ENCODE data around the gene PLEKHA6.

Gene PLEKHA6

DNA sequence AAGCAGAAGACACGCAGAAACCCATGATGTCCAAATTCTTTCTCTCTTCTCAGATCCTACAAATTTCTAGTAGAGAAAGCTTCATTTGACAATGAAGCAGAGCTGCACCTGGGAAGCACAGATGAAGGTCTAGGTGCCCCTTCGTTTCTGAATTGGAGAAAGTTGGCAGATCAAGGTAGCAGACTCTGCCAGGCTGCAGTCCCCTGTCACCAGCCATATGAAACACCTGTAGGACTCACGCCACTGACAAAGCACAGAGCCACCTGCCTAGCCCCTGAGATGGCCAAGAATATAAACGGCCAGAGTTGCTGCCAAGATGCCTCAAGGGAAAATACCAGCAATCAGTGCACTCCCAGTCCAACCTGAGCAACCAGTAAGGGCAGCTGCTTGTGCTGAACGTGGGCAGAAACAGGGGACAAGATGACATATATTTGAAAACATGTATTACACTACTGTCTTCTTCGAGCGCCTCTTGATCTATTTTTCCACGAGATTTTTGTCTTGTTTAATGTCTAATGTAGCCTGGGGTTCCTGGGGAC lies 20.6 kb upstream of the PLEKHA6 start:
- no peak for DNase-seq (ENCODE audit: low read depth, low spot score)

DNA sequence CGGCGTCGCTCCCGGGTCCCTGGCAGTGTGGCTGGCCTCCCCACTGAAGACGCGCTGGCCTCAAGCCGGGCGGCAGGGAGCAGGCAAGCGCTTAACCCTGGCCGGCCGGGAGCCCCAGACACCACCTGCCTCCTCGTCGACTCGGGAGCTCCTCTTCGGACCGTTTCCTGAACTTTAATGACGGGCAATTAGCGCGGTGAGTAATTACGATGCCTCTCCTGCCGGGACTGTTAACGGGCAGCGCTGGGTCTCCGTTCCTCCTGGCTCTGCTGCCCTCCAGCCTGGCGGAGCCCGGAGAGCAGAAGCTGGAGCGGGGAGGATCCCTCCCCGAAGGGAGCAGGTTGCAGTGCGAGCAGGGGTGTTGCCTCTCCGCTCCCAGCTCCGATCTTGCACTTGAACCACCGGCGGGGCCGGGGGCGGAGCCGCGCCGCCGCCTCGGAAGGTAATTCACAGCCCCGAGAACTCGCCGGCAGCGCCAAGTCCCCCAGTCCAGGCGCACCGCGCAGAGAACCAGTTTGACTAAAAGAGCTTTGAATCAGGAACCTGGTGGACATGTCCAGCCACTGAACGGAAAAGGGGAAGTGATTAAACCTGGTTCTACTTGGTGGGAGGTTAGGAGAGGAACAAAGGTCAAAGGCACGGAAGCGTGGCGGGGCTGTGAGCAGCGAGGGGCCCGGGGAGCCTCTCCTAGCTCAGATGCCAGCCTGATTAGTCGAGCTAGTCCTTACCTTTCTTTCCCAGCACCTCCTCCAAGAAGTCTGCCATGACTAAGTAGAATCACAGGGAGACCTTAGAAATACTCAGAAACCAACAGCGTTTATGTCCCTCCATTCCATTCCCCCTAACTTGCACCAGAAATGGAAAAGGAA lies 18.3 kb upstream of the PLEKHA6 start:
- DNase-seq (ENCODE audit: low read depth, low spot score): no peak

GRCh38 chr1:204376919-204377799 lies 17.4 kb upstream of the PLEKHA6 start:
- DNase-seq (ENCODE audit: low read depth, low spot score): no peak

DNA sequence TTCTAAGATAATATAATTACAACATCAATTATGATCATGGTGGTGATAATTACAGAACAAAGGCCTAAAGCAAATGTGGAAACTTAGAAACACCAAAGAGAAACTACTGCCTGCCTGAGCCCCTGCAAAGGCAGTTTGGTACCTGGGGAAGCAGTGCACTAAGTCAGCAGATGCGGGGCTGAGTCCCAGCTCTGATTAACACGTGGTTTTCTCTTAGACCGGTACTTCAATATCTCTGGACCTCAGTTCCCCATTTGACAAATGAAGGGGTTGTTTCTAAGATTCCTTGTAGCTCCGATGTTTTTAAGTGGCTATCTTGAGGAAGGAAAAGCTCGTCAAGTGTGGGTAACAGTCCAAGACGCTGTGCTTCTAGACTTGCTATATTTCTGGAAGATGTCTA lies 16.7 kb upstream of the PLEKHA6 start:
- DNase-seq (ENCODE audit: low read depth, low spot score): no peak

GRCh38 chr1:204373911-204374310 lies 14.2 kb upstream of the PLEKHA6 start:
- no peak for DNase-seq (ENCODE audit: low read depth, low spot score)

GRCh38 chr1:204370176-204370575 lies 10.4 kb upstream of the PLEKHA6 start:
- DNase-seq (ENCODE audit: low read depth, low spot score): no peak

DNA sequence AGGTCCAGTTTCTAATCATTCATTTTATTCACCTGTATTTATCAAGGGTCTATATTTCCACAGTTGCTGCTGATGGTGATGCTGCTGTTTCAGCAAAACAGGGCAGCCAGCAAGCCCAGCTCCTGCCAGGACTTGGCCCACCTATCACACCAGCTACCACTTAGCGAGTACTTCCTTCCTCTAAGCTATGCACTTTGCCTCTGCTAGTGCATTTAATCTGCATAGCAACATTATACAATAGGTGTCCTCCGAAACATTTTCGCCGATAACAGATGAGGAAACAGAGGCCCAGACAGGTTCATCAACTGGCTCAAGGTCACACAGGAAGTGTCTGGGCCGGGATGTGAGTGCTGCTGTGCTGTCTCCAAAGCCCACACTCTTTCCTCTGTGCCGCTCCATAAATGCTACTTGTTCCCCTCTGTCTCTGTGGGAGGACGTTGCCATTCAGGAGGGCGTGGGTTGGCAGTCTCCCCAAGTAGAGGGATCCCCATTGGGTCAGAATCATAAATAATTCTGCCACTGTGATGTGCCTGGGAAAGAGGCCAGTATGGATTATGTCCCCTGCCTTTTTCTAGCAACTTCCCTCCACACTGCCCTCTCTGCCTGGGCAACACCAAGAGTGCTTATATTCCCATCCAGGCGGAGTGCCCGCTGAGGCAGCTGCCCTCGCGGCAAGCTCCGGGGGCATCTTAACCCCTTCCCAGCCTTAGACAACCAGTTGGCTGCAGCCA lies 9.4 kb upstream of the PLEKHA6 start:
- DNase-seq (ENCODE audit: low read depth, low spot score): no peak

GRCh38 chr1:204367956-204368355 lies 8.2 kb upstream of the PLEKHA6 start:
- DNase-seq (ENCODE audit: low read depth, low spot score): no peak

GRCh38 chr1:204367193-204367858 lies 7.6 kb upstream of the PLEKHA6 start:
- DNase-seq (ENCODE audit: low read depth, low spot score): no peak

GRCh38 chr1:204366759-204367158 lies 7.0 kb upstream of the PLEKHA6 start:
- DNase-seq (ENCODE audit: low read depth, low spot score): no peak

GRCh38 chr1:204363335-204364114 lies 3.8 kb upstream of the PLEKHA6 start:
- DNase-seq (ENCODE audit: low read depth, low spot score): peak; percentile 31

DNA sequence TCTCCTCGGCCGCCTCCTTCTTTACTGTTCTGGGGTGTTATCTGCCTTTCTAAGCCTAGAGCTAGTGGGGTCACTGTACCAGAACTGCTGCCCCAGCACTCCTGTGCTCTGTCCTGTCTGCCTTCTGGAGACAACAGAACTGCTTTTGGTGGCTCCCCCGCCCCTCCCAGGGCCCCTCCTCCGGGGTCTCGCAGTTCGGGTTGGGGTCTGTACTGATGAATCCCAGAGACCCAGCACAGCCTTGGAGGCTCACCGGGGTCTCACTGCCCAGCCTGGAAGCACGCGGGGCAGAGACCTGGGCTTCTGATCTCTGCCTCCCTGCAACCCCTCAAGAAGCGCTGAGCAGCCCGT lies 3.2 kb upstream of the PLEKHA6 start:
- DNase-seq (ENCODE audit: low read depth, low spot score): no peak

- no peak for DNase-seq (ENCODE audit: low read depth, low spot score)
These were observed 2.1 kb upstream of the PLEKHA6 start for GRCh38 chr1:204361781-204362180.

- DNase-seq (ENCODE audit: low read depth, low spot score): no peak
These were observed 1.6 kb upstream of the PLEKHA6 start for GRCh38 chr1:204361341-204361771.

GRCh38 chr1:204360314-204360713 lies 585 bp upstream of the PLEKHA6 start:
- DNase-seq (ENCODE audit: low read depth, low spot score): no peak

- no peak for DNase-seq (ENCODE audit: low read depth, low spot score)
These were observed 627 bp downstream of the PLEKHA6 start for GRCh38 chr1:204359131-204359473.

DNA sequence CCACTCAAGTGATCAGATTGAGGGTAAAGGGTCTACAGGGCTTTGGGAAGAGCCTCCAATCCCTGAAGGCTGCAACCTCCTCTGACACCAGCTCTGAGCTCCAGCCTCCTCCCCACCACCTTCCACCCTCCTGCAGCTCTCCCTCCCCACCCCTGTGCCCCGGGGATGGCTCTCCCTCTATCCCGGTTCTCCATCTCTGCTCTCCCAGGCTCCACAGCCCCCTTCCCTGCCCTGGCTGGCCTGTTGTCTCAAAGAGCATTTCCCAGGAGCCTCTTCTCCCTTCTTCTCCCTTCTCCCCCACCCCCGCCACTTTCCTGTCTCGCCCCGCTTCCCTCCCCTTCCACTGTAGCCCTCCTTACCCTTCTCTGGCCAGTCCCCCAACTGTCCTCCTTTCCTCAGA lies 1.1 kb downstream of the PLEKHA6 start:
- no peak for DNase-seq (ENCODE audit: low read depth, low spot score)

- DNase-seq (ENCODE audit: low read depth, low spot score): no peak
These were observed 1.9 kb downstream of the PLEKHA6 start for GRCh38 chr1:204357551-204358490.

- DNase-seq (ENCODE audit: low read depth, low spot score): no peak
These were observed 2.7 kb downstream of the PLEKHA6 start for GRCh38 chr1:204356997-204357396.

Measured in smooth muscle cell of the brain vasculature (primary cell).